NCI-H2107 (cell line): ENCODE data around the gene EDN1.
"Not testable (repeated sequence)": the region's sequence is repeated elsewhere in the genome, so short reads cannot be mapped to it uniquely, and the experiment has no call there.

Source experiments
- DNase-seq: peaks from one replicate; lab custom pipeline; 2025; lab: John Stamatoyannopoulos, UW

EDN1 gene

DNA sequence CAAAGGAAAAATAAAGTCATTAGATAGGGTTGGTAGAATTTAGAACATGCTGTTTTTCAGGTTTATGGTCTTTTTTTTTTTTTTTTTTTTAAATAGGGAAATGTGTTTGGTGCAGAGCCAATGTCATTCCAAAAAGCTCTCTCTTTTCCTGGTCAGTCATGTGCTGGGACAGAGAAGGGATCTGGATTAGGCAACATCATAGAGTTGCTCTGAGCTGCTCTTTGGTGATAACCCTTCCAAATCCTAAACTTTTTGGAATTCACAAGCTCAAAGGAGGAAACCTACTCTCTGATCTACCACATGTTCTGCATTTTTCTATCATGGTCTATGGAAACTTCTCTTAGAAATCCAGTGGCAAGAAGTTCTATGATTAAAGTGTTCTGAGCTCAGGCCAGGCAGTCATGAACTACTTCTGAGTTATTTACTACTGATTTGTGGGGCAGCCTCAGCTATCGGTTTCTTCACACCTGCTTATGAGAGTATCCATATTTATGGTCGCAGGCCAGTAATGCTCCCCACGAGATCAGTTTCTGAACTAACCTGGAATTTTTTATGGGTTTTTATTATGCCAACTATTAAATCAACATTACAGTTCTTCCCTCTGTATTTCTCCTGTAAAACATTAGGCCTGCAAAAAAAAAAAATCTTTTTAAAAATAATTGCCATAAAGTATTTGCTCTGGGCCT lies 4.8 kb downstream of the EDN1 start:
- no peak for DNase-seq

DNA sequence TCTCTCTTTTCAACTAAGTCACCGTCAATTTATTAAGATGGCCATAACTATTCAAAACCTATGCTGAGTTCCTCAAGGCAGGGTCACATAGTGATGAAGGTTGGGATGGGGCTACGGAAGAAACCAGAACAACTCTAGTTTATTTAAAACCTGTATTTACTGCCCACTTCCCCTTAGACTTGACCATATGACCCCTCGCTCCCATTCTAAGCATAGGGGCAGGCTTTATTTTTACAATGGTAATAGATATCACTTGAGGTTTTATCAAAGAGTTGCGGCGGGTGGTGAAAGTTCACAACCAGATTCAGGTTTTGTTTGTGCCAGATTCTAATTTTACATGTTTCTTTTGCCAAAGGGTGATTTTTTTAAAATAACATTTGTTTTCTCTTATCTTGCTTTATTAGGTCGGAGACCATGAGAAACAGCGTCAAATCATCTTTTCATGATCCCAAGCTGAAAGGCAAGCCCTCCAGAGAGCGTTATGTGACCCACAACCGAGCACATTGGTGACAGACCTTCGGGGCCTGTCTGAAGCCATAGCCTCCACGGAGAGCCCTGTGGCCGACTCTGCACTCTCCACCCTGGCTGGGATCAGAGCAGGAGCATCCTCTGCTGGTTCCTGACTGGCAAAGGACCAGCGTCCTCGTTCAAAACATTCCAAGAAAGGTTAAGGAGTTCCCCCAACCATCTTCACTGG lies 5.5 kb downstream of the EDN1 start:
- DNase-seq = no peak

DNA sequence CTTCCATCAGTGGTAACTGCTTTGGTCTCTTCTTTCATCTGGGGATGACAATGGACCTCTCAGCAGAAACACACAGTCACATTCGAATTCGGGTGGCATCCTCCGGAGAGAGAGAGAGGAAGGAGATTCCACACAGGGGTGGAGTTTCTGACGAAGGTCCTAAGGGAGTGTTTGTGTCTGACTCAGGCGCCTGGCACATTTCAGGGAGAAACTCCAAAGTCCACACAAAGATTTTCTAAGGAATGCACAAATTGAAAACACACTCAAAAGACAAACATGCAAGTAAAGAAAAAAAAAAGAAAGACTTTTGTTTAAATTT lies 6.1 kb downstream of the EDN1 start:
- no peak for DNase-seq

DNA sequence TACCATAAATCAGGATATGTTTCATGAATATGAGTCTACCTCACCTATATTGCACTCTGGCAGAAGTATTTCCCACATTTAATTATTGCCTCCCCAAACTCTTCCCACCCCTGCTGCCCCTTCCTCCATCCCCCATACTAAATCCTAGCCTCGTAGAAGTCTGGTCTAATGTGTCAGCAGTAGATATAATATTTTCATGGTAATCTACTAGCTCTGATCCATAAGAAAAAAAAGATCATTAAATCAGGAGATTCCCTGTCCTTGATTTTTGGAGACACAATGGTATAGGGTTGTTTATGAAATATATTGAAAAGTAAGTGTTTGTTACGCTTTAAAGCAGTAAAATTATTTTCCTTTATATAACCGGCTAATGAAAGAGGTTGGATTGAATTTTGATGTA lies 6.4 kb downstream of the EDN1 start:
- no peak for DNase-seq

DNA sequence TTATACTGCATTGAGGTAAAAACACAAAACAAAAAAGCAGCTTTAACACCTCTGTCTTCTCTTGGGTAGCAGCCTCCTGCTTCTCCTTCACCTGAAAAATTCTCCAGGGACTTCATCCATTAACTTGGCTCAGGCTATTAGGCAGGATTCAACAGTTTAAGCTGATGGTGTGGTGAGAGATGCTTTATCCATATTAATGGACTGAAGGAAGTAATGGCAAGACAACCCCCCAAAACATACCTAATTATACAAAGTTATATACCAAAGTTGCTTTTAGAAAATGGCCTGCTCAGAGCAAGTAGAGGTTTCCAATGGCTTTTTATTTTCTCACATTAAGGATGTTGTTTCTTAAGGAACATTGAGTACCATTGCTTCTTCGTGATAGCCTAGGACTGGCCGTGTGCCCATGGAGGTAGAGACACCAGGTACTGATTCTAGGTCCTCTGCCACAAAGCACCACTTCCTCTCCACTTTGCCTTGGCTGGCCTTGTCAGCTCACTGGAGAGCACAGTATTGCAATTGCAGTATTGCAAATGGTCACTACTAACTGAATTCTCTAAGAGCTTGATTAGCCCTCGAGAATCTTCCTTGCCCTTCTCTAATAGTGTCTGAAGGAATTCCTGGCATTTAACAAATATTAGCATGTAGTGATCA lies 7.3 kb downstream of the EDN1 start:
- DNase-seq = no peak

DNA sequence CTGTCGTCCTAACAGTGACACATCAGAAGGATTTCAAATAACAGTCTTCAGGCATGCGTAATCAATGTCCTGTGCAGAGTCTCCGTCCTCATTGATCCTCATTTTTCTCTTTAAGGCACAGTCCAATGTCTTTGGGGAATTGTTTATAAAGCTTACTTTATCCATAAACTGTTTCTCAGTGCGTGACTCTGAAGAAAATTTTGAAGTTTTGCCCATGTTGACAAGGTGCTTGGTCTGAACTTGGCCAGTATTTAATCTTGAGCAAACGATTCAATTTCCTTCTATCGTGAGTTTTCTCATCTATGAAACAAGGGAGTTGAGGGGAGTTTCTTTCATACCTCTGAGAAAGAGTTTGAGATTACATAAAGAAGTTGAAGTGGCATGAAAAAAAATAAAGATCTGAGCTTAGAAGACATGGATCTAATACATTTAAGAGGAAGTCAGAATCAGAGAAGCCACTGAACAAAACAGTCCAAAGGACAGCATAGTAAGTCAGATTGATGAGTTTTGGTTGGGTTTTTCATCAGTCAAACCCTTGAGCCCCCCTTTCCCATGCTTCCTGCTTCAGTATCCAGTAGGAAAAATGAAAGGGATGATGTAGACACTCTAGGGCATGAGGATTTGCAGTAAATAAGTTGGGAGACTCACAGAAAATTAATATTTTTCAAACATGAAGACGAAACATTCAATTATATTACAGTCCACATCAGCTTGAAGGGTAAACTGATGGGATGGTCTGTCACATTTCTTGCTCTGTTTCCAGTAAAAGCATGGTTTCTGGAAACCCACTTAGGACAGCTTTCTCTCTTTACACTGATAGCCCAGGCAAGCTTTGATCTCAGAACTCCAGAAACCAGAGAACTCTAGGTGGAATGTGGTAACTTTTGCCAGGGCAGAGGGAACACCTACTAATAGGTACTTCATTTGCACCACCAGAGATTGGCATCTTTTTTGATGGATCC lies 8.1 kb downstream of the EDN1 start:
- DNase-seq = no peak

DNA sequence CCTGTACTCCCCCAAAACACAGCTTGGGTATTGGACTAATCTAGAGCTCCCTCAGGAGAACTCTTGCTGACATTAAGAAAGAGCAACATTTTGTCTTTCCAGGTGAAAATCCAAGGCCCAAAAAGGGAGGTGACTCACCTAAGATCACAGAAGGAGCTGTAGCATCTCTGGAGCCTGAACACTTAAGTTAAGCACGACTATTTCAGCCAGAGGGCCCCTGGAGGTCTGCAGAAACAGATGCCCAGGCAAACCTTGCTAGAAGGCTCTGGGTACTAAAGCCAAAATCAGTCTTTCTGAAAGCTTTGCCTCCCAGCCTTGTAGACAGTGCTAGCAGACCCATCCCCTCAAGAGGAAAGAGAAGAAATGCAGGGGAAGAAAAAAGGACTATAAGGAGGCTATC lies 8.8 kb downstream of the EDN1 start:
- DNase-seq = no peak

DNA sequence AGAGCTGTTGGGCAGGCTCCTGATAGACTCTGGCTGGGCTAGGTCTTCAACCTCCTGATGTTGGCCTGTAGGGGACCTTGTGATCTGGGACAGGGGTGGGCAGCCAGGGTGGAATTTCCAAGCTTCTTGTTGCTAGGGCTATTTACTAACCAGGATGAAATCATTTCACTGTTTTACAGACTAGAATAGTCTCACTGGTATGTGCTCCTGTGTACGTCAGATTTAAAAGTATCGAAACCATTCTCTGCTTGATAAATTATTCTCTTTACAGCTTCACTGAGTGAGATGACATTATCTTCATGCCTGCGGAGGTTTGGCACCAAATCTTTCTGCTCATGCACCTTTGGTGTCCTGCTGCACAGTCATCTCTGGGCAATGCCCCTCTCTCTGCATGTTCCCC lies 10.9 kb downstream of the EDN1 start:
- no peak for DNase-seq

DNA sequence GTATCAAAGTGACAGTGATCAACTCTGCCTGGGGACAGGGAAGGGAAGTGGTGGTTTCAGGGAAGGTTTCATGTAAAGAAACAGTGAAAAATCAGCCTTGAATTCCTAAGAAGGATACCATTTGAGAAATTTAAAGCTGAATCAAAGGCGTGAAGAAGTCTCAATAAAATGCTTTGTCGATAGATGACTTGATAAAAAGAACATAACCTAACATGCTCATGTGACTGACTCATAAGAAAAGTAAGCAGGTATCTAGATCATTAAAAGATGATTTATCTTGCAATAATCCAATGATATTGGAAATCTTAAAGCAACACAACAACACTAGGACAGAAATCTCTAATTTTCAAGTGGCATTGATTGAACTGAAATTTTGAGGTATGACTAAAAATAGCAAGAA lies 14.3 kb downstream of the EDN1 start:
- no peak for DNase-seq

DNA sequence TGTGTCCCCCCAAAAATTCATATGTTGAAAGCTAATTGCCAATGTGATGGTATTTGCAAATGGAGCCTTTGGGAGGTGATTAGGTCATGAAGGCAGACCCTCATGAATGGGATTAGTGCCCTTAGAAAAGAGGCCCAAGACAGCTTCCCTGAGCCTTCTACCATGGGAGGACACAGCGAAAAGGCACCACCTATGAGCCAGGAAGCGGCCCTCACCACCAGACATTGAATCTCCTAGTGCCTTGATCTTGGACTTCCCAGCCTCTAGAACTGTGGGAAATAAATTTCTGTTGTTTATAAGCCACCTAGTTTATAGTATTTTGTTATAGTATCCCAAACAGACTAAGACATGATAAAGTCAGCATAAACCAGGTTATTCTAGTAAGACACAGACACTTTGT lies 18.9 kb downstream of the EDN1 start:
- no peak for DNase-seq

DNA sequence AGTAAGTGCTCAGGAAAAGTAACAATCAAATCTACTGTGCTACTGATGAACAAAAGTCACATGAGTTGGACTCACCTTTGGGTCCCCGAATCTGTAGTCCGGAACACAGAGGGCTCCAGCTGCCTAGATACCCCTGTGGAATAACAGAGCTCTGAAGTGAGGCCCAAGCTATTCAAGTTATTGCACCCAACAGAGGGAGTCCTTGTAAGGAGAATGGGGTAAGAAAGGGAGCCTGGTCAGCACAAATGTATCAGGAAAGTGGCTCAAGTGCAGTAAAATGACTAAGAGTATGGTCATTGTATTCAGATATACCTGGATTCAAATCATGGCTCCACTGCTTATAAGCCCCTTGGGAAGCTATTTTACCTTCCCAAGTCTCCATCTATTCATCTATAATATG lies 20.9 kb downstream of the EDN1 start:
- no peak for DNase-seq

DNA sequence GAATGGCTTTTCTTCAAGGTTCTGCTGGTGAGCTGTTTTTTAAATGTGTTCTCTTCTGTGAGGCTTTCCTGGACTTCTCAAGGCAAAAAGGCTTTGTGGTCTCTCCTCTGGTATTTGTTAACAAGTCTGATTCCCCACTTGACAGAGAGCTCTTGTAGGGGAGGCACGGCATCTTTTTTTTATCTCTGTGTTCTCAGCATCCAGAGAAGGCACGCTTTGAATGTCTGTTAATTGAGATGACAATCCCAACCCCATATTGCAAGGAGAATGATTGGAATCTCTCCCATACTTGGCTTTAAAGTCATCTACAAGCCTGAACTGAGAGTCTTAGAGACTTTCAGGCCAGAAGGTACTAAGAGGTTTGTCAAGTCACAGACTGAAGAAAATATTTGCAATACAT lies 22.6 kb downstream of the EDN1 start:
- no peak for DNase-seq

DNA sequence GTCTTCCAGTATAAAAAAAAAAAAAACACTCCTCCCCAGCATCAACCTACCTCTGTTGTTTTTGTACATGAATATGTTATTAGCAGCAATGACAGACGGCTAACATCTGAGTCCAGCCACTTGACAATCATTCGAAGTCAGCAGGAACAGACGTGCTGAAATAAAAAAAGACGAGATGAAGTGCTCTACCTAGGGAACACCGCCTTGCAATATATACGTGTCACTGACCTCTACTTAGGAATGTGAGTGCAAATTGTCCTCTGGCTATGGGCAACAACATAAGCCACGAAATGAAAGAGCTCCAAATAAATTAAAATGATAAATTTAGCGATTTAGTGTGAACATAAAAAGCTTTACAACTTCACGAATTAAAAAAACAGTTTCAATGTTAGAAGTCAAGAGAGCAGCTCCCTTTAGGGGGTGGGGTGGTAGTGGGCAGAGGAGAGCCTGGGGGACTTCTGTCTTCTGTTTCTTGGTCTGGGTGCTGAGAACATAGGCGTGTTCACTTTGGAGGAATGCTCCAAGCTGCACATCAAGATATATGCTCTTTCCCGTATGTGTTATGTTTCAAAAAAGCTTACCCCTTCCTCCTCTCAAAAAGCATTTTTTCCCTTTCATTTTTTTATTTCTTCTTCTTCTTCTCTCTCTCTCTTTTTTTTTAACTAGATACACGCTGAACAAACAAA lies 23.3 kb downstream of the EDN1 start:
- DNase-seq = no peak

DNA sequence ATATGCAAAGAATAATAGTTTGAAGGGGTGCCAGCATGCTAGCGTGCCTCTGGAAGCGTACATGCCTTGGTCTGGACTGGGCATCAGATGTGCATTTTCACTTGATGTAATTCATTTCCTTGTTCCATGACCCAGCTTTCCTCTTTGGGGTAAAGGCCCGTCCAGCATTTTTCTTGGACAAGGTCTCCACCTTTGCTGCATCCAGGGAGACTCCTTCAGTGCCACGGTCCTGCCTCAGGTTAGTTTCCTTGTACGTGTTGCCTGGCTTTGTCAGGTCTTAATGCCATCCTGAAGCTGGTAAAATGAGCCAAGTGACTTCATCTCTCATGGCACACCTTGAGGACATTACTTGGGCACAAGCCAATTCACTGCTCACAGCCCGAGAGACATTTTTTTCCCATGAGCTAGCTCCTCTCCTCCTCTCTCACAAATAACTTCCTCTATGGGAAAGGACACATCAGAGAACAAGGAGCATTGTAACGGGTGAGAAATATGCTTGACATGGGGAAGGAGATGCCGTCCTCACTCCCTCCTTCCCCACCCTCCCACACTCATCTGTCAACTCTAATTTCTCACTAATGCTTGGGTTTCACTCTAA lies 23.9 kb downstream of the EDN1 start:
- DNase-seq = no peak

DNA sequence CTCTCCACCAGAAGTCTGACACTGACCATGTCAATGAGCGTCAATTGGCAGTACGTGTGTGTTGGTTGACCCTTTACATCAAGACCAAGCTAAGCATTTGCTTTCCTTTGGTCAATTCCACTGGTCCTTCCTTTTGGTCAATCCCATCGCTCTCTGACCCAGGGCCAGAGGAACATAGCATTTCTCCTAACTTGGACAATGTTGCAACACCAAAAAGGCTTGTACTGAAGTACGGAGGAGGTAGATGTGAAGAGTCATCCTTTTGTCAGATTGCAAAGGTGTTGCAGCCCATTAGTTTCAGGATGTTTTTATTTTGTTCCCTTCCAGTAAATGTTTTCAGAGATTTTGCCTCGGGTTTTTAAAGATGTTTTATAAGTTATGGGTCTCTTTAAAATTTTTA lies 24.6 kb downstream of the EDN1 start:
- DNase-seq = no peak

DNA sequence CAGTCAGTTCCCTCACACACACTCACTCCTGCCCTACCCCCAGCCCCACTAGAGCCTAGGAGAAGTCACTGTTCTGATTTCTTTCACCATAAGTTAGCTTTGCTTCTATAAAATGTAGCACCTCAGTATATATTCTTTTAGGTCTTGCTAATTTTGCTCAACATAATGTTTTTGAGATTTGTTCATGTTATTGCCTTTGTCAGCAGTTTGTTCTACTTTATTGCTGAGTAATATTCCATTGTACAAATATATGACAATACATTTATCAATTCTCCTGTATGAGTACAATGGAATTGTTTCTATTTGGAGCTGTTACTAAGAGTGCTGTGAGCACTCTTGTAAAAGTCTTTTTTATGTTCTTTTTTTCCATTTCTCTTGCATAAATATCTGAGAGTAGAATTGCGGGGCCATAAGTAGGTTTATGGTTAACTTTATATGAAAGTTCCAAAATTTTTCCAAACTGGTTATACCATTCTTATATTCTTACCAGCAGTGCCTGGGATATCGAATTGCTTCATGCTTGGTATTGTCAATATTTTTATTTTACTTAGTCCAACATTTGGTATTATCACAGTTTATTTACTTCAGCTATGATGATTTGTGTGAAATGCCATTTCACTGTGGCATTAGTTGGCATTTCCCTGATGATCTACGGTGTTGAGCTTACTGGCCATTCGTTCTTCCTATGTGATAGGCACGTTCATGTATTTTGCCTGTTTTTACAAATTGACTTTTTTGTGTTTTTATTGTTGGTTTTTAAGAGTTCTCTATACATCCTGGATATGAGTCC lies 25.3 kb downstream of the EDN1 start:
- DNase-seq = no peak

DNA sequence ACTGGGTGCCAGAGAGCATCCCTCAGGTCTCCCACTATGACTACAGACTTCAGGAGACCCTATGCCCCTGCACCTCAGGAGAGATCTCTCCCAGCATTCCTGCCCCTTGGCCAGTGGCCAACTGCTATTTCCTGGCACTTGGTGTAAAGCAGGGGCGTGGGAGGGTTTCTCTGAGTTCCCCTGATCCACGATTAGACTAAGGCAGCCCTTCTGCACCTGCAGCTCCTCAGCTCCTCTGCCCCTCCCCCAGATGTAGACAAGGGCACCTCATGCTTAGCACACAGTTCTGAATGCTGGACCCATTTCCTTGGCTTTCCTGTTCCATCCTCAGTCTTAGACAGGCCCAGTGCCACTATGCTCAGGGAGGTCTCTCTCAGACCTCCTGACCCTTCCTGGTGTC lies 28.6 kb downstream of the EDN1 start:
- no peak for DNase-seq

DNA sequence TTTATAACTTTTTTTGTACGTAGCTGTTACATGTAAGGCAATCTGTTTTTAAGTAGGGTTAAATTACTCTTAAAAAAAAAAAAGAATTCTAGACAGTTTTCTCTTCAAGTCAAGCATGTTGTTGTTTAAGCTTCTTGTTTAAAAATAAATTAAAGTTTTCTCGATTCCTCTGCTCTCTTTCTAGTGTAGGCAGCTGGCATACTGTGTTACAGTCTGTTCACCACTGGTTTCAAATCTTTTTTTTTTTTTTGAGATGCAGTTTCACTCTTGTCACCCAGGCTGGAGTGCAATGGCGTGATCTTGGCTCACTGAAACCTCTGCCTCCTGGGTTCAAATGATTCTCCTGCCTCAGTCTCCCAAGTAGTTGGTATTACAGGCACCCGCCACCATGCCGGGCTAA lies 29.9 kb downstream of the EDN1 start:
- DNase-seq = not testable (repeated sequence)

DNA sequence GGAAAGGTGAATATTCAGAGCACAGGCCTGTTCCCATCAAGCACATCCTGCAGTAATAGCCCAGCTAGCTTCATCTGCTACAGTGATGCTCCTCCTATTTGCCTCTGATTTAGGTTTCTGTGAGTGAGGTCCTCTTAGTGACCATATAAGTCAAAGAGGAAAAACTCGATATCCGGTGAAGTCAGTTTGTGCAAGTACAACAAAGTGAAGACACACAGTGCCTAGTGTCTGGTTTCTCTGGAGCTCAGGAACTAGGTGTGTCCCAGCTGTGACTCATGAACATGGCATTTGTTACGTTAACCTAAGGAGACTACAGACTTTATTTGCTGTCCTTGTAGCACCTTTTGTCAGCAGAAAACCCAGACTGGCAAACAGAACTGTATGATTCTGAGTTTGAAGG lies 33.9 kb downstream of the EDN1 start:
- DNase-seq = no peak

DNA sequence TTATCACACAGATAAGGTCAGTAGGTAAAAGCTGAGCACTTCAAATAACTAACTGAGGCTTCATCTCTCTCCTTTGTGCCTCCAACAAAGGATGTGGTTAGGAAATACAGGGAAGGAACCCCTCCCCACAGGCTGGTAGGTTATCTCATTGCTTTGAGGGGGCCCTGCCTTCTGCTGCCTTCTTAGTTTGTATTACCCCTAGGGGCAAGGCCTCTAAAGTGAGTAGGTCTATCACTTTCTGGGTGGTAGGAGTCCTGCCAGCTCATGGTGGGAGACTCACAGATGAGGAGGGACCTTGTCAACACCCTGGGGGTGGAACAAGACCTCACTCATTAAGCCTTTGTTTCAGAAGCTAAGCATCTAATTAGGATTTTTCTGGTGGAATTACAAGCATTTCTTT lies 34.6 kb downstream of the EDN1 start:
- no peak for DNase-seq

DNA sequence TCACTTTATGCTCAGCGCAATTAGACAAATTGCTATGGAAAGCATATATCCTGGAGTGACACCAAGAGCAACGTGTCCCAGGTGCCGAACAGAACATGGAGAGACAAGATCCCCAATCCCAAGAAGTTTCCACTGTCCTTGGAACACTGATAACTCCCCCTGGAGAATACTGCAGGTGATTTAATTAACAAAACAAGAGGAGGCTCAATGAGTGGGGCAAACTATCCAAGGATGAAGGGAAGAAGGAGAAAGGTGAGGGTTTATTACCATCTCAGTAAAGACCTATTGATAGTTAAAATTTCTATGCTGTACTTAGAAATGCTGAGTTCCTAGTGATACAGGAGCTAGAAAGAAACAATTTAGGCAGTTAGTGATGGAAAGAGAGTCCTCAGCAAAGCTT lies 35.7 kb downstream of the EDN1 start:
- no peak for DNase-seq
